Measurements from ENCODE around the gene PHF21B.

GRCh38 chr22:44847380-44847779, 162.4 kb downstream of the PHF21B start:
- TF ChIP-seq CTCF (IDR thresholded peaks at IDR 0.05; ENCODE audit: low read length) = no peak
- no peak for TF ChIP-seq EZH2 (IDR thresholded peaks at IDR 0.05; ENCODE audit: borderline replicate concordance, low read length)
